ENCODE results near the gene ABHD12B. TPM values are rescaled to one million over a fixed set of nuclear protein-coding genes. Genes with fewer than 3 reads are reported as not detected.

ABHD12B gene
- total and polyA plus RNA-seq, 2 donors (not counting 1 experiment from before 2014, with no cell fraction given): under 0.01 TPM; not detected in 1

- no peak for DNase-seq (ENCODE audit: low read depth in 2 of 2)
- Histone ChIP-seq H3K4me3 (replicated peaks in 1 of 4; ENCODE audit: control extremely low read depth in 1 of 4, insufficient read depth in 1 of 4, low read depth in 3 of 4, low read length in 4 of 4) (no peak overlapping the region), H4K20me1 (ENCODE audit: control insufficient read depth, extremely low read depth, insufficient read depth, low read length) (no peaks in the 10 kb centered on the region), H2AFZ (ENCODE audit: low read length) (no peak overlapping the region), H3K27ac (ENCODE audit: insufficient read depth, low read length) (no peak overlapping the region), H3K4me1 (ENCODE audit: control insufficient read depth, extremely low read depth, insufficient read depth, low read length) (peaks cover 2% of the 10 kb centered on the region), H3K36me3 (ENCODE audit: control insufficient read depth, insufficient read depth, low read length) (no peaks in the 10 kb centered on the region), H3K79me2 (ENCODE audit: control insufficient read depth, insufficient read depth, low read length) (no peaks in the 10 kb centered on the region), H3K4me2 (ENCODE audit: extremely low read depth, insufficient read depth, low read length) (no peak overlapping the region), H3K9me3 (ENCODE audit: control insufficient read depth, insufficient read depth, low read depth, low read length) (no peaks in the 10 kb centered on the region), H3K9ac (ENCODE audit: insufficient read depth, low read length) (no peak overlapping the region), H3K27me3 (ENCODE audit: control insufficient read depth, insufficient read depth, low read length) (no peaks in the 10 kb centered on the region)
- no peak for TF ChIP-seq CTCF (conservative IDR thresholded peaks at IDR 0.05 in 1 of 2, IDR thresholded peaks at IDR 0.05 in 1 of 2; ENCODE audit: low read depth in 1 of 2, low read length in 2 of 2)
- no peak for TF ChIP-seq EZH2 (IDR thresholded peaks at IDR 0.05; ENCODE audit: low read length, missing control alignments)
Observed at GRCh38 chr14:50864946-50865345, 6.9 kb upstream of the ABHD12B start.

DNA sequence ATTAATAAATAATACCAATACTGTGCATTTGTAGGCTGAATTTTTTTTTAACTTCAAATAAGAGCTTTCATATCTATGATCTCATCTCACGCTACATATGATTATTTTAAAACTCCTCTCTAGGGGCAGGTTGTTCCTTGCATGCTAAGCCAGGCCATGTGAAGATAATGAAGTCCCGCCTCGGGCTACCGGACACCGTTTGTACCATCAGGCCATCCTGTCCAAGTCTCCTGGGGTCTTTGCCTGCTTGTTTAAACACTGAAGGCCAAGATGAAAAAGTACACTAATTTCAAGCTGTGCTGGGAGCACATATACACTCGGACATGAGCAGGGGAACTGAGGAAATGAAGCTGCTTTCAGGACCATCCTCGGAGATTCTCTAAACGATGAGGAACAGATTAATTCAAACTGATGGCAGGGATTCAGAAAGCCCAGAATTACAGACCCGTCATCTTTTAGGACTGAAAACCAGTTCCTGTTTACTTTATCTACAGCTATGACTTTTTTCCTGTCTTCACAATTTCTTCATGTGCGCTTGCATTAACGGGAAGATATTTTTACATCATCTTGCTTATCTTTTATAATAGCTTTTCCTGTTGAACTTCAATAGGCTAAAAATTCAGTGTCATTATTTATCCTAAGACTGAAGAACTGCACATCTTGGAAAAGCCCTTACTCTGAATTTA is 6.3 kb upstream of the ABHD12B start:
- peak; percentile 3 to 64 for DNase-seq (ENCODE audit: low read depth in 2 of 2)
- no peaks in the 10 kb centered on the region for H3K9me3 ChIP-seq (ENCODE audit: control insufficient read depth, insufficient read depth, low read depth, low read length)
- peak overlapping the region in 1 of 4 experiments; percentile 3 for H3K4me3 ChIP-seq (replicated peaks in 1 of 4; ENCODE audit: control extremely low read depth in 1 of 4, insufficient read depth in 1 of 4, low read depth in 3 of 4, low read length in 4 of 4)

DNA sequence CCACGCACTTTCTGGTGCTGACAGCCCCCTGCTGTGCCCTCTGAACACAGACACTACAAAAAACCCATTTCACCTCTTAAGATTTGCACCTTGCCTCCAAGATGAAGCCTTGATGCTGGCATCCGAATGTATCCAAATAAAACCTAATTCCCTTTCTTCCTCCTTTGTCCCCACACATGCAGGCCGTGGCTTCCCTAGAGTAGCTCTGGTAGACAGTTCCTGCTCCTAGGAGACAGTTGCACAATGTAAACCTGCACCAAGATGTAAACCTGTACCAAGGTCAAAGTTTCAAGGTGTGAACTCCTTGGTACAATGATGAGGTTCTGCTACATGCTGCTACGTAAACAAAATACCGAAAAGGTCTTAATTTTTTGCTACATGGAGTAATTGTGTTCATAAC is 625 bp upstream of the ABHD12B start:
- Histone ChIP-seq H3K4me2 (ENCODE audit: extremely low read depth, insufficient read depth, low read length) (no peak overlapping the region), H3K27me3 (ENCODE audit: control insufficient read depth, insufficient read depth, low read length) (peaks cover 15% of the 10 kb centered on the region)

More for the DNA sequence above, 6.3 kb upstream of the ABHD12B start:
- no peaks in the 10 kb centered on the region for H3K36me3 ChIP-seq (ENCODE audit: control insufficient read depth, insufficient read depth, low read length)
- no peak for TF ChIP-seq CTCF (conservative IDR thresholded peaks at IDR 0.05 in 1 of 2, IDR thresholded peaks at IDR 0.05 in 1 of 2; ENCODE audit: low read depth in 1 of 2, low read length in 2 of 2)
- no peak for TF ChIP-seq EZH2 (IDR thresholded peaks at IDR 0.05; ENCODE audit: low read length, missing control alignments)
- H2AFZ ChIP-seq (ENCODE audit: low read length): peak overlapping the region; percentile 92
- no peak overlapping the region for H3K9ac ChIP-seq (ENCODE audit: insufficient read depth, low read length)
- H3K4me2 ChIP-seq (ENCODE audit: extremely low read depth, insufficient read depth, low read length): peak overlapping the region; percentile 45
- H4K20me1 ChIP-seq (ENCODE audit: control insufficient read depth, extremely low read depth, insufficient read depth, low read length): no peaks in the 10 kb centered on the region
- no peaks in the 10 kb centered on the region for H3K27me3 ChIP-seq (ENCODE audit: control insufficient read depth, insufficient read depth, low read length)
- peaks cover 2% of the 10 kb centered on the region for H3K4me1 ChIP-seq (ENCODE audit: control insufficient read depth, extremely low read depth, insufficient read depth, low read length)
- no peaks in the 10 kb centered on the region for H3K79me2 ChIP-seq (ENCODE audit: control insufficient read depth, insufficient read depth, low read length)
- peak overlapping the region; percentile 50 for H3K27ac ChIP-seq (ENCODE audit: insufficient read depth, low read length)

More for the DNA sequence above, 625 bp upstream of the ABHD12B start:
- no peak overlapping the region for H3K4me3 ChIP-seq (replicated peaks in 1 of 4; ENCODE audit: control extremely low read depth in 1 of 4, insufficient read depth in 1 of 4, low read depth in 3 of 4, low read length in 4 of 4)
- H3K4me1 ChIP-seq (ENCODE audit: control insufficient read depth, extremely low read depth, insufficient read depth, low read length): no peaks in the 10 kb centered on the region
- no peaks in the 10 kb centered on the region for H3K79me2 ChIP-seq (ENCODE audit: control insufficient read depth, insufficient read depth, low read length)
- TF ChIP-seq CTCF (conservative IDR thresholded peaks at IDR 0.05 in 1 of 2, IDR thresholded peaks at IDR 0.05 in 1 of 2; ENCODE audit: low read depth in 1 of 2, low read length in 2 of 2) (no peak), EZH2 (IDR thresholded peaks at IDR 0.05; ENCODE audit: low read length, missing control alignments) (no peak)
- H3K36me3 ChIP-seq (ENCODE audit: control insufficient read depth, insufficient read depth, low read length): no peaks in the 10 kb centered on the region
- H2AFZ ChIP-seq (ENCODE audit: low read length): no peak overlapping the region
- H3K9me3 ChIP-seq (ENCODE audit: control insufficient read depth, insufficient read depth, low read depth, low read length): no peaks in the 10 kb centered on the region
- DNase-seq (ENCODE audit: low read depth in 2 of 2): no peak
- H3K27ac ChIP-seq (ENCODE audit: insufficient read depth, low read length): no peak overlapping the region
- H4K20me1 ChIP-seq (ENCODE audit: control insufficient read depth, extremely low read depth, insufficient read depth, low read length): no peaks in the 10 kb centered on the region
- no peak overlapping the region for H3K9ac ChIP-seq (ENCODE audit: insufficient read depth, low read length)

Data from fibroblast of lung (primary cell).